ENCODE measurements around the gene TGM1. TPM values are rescaled to one million over a fixed set of nuclear protein-coding genes. Genes with fewer than 3 reads are reported as not detected.

The TGM1 gene
- total and polyA plus RNA-seq, 2 donors (not counting 1 experiment from before 2014, with no cell fraction given): 2.7 to 11.9 TPM

DNA sequence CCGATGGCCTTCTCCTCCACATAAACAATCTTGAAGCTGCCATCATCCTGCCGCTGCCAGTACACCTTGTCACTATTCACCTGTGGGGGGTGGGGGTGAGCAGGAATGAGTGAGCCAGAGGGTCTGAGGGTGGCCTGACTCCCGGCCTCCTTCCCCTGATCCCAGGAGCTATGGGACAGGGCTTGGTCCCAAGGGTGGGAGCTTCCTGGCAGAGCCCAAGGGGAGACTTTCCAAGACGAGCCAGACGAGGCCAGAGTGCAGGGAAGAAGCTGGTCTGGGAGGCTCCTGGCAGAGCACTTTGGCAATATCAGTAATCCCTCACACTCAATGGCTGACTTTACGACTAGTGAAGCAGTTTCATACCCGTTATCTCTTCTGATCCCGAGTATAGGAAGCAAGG is 7.5 kb downstream of the TGM1 start:
- 97% methylated on average over 6 of the region's 8 CpGs for WGBS (ENCODE audit: insufficient coverage)
- Histone ChIP-seq H3K9me3 (ENCODE audit: control extremely low read depth in 1 of 3, control insufficient read depth in 2 of 3, insufficient read depth in 1 of 3, low read length in 2 of 3) (no peaks in the 10 kb centered on the region), H3K27ac (ENCODE audit: low read length in 2 of 2) (no peak overlapping the region), H4K20me1 (ENCODE audit: control insufficient read depth, insufficient read depth, low read length, poor library complexity, severe bottlenecking) (no peaks in the 10 kb centered on the region), H3K9ac (ENCODE audit: low read length) (no peak overlapping the region), H2AFZ (ENCODE audit: insufficient read depth, low read depth, low read length, poor library complexity, severe bottlenecking) (no peak overlapping the region), H3K79me2 (ENCODE audit: control insufficient read depth, insufficient read depth, low read length) (no peaks in the 10 kb centered on the region), H3K4me2 (replicated peaks; ENCODE audit: low read depth, low read length, poor library complexity, severe bottlenecking) (no peak overlapping the region), H3K4me1 (ENCODE audit: control insufficient read depth in 2 of 2, insufficient read depth in 2 of 2, low read length in 2 of 2) (no peaks in the 10 kb centered on the region), H3K4me3 (ENCODE audit: control extremely low read depth in 1 of 5, extremely low read depth in 1 of 5, insufficient read depth in 1 of 5, low read depth in 2 of 5, low read length in 4 of 5) (no peak overlapping the region), H3K36me3 (replicated peaks in 1 of 2; ENCODE audit: control extremely low read depth in 1 of 2, control insufficient read depth in 1 of 2, extremely low read depth in 1 of 2, insufficient read depth in 2 of 2, low read length in 1 of 2) (peaks cover 0 to 28% of the 10 kb centered on the region in 2 experiments), H3K27me3 (replicated peaks in 1 of 4; ENCODE audit: control extremely low read depth in 1 of 4, control insufficient read depth in 3 of 4, insufficient read depth in 4 of 4, low read length in 3 of 4) (no peaks in the 10 kb centered on the region)
- TF ChIP-seq, protein P1, sequence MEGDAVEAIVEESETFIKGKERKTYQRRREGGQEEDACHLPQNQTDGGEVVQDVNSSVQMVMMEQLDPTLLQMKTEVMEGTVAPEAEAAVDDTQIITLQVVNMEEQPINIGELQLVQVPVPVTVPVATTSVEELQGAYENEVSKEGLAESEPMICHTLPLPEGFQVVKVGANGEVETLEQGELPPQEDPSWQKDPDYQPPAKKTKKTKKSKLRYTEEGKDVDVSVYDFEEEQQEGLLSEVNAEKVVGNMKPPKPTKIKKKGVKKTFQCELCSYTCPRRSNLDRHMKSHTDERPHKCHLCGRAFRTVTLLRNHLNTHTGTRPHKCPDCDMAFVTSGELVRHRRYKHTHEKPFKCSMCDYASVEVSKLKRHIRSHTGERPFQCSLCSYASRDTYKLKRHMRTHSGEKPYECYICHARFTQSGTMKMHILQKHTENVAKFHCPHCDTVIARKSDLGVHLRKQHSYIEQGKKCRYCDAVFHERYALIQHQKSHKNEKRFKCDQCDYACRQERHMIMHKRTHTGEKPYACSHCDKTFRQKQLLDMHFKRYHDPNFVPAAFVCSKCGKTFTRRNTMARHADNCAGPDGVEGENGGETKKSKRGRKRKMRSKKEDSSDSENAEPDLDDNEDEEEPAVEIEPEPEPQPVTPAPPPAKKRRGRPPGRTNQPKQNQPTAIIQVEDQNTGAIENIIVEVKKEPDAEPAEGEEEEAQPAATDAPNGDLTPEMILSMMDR (IDR thresholded peaks at IDR 0.05): no peak
- no peak for TF ChIP-seq EZH2 (IDR thresholded peaks at IDR 0.05; ENCODE audit: borderline replicate concordance, insufficient read depth, low read depth, low read length, poor library complexity, severe bottlenecking)
- no peak overlapping the region for H3K4me3 Mint-ChIP-seq
- no peak for DNase-seq
- H3K9me3 Mint-ChIP-seq (ENCODE audit: insufficient read depth): no peaks in the 10 kb centered on the region
- POLR2A ChIA-PET: no interaction called here
- no peak overlapping the region for H3K27ac Mint-ChIP-seq
- intact Hi-C loops (cut with micrococcal nuclease): no loop called here
- H3K27me3 Mint-ChIP-seq: no peaks in the 10 kb centered on the region
- ATAC-seq (ENCODE audit: low read depth): no peak
- H3K4me1 Mint-ChIP-seq: no peaks in the 10 kb centered on the region
- CTCF ChIA-PET: interaction anchor here (0.6 kb wide), 1 partner anchor 9 kb away, joined by 3 read pairs; no protein-coding TSS in a partner anchor

- no peak overlapping the region for H3K4me2 ChIP-seq (replicated peaks; ENCODE audit: low read depth, low read length, poor library complexity, severe bottlenecking)
- H3K27ac ChIP-seq (ENCODE audit: low read length in 2 of 2): no peak overlapping the region
- peaks cover 0 to 28% of the 10 kb centered on the region in 2 experiments for H3K36me3 ChIP-seq (replicated peaks in 1 of 2; ENCODE audit: control extremely low read depth in 1 of 2, control insufficient read depth in 1 of 2, extremely low read depth in 1 of 2, insufficient read depth in 2 of 2, low read length in 1 of 2)
- no peak overlapping the region for H3K27ac Mint-ChIP-seq
- no peak overlapping the region for H3K4me3 Mint-ChIP-seq
- H3K9ac ChIP-seq (ENCODE audit: low read length): no peak overlapping the region
- H3K4me1 ChIP-seq (ENCODE audit: control insufficient read depth in 2 of 2, insufficient read depth in 2 of 2, low read length in 2 of 2): no peaks in the 10 kb centered on the region
- TF ChIP-seq EZH2 (IDR thresholded peaks at IDR 0.05; ENCODE audit: borderline replicate concordance, insufficient read depth, low read depth, low read length, poor library complexity, severe bottlenecking): no peak
- TF ChIP-seq, protein P1 (IDR thresholded peaks at IDR 0.05): no peak
- no peak for ATAC-seq (ENCODE audit: low read depth)
- WGBS (ENCODE audit: insufficient coverage): 99% methylated on average over 19 of the region's 19 CpGs
- H3K4me3 ChIP-seq (ENCODE audit: control extremely low read depth in 1 of 5, extremely low read depth in 1 of 5, insufficient read depth in 1 of 5, low read depth in 2 of 5, low read length in 4 of 5): no peak overlapping the region
- H4K20me1 ChIP-seq (ENCODE audit: control insufficient read depth, insufficient read depth, low read length, poor library complexity, severe bottlenecking): no peaks in the 10 kb centered on the region
- POLR2A ChIA-PET: no interaction called here
- DNase-seq: no peak
- no peaks in the 10 kb centered on the region for H3K27me3 Mint-ChIP-seq
- no peaks in the 10 kb centered on the region for H3K79me2 ChIP-seq (ENCODE audit: control insufficient read depth, insufficient read depth, low read length)
- no peak overlapping the region for H2AFZ ChIP-seq (ENCODE audit: insufficient read depth, low read depth, low read length, poor library complexity, severe bottlenecking)
- H3K9me3 Mint-ChIP-seq (ENCODE audit: insufficient read depth): no peaks in the 10 kb centered on the region
- H3K9me3 ChIP-seq (ENCODE audit: control extremely low read depth in 1 of 3, control insufficient read depth in 2 of 3, insufficient read depth in 1 of 3, low read length in 2 of 3): no peaks in the 10 kb centered on the region
- no peaks in the 10 kb centered on the region for H3K4me1 Mint-ChIP-seq
- CTCF ChIA-PET: interaction anchor here (1.1 kb wide), 1 partner anchor 25 kb away, joined by 3 read pairs; no protein-coding TSS in a partner anchor
- no peaks in the 10 kb centered on the region for H3K27me3 ChIP-seq (replicated peaks in 1 of 4; ENCODE audit: control extremely low read depth in 1 of 4, control insufficient read depth in 3 of 4, insufficient read depth in 4 of 4, low read length in 3 of 4)
- intact Hi-C loops (cut with micrococcal nuclease): no loop called here
Measured at GRCh38 chr14:24254630-24255392, 8.2 kb downstream of the TGM1 start.

All from B cell (primary cell).